MM.1S (cell line): Measurements from ENCODE around the gene MYRIP.
"Not testable (repeated sequence)": the region's sequence is repeated elsewhere in the genome, so short reads cannot be mapped to it uniquely, and the experiment has no call there.

ENCODE experiments used
- EZH2 ChIP-seq: fragments of 300-600 bp; sonication (generic); optimal IDR thresholded peaks from 2 replicates; pipeline ENCODE3; 2017; ENCODE audit warnings: low read depth, mild to moderate bottlenecking, antibody characterized with exemption, low read length, mixed read lengths
- TF ChIP-seq, protein P1 (sequence below): fragments of 300-600 bp; sonication (generic); IDR thresholded peaks from 2 replicates; pipeline ENCODE4 v1.5.1; 2016; ENCODE audit warnings: antibody characterized with exemption, low read length, mixed read lengths

DNA sequence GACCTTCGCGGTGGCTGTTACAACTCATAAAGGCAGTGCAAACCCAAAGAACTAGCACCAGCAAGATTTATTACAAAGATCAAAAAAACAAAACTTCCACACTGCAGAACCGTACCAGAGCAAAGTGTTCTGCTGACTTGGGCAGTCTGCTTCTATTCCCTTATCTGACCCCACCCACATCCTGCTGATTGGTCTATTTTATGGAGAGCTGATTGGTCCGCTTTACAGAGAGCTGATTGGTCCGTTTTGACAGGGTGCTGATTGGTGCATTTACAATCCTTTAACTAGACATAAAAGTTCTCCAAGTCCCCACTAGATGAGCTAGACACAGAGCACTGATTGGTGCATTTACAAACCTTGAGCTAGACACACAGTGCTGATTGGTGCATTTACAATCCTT lies 31.2 kb upstream of the MYRIP start:
- TF ChIP-seq, protein P1, sequence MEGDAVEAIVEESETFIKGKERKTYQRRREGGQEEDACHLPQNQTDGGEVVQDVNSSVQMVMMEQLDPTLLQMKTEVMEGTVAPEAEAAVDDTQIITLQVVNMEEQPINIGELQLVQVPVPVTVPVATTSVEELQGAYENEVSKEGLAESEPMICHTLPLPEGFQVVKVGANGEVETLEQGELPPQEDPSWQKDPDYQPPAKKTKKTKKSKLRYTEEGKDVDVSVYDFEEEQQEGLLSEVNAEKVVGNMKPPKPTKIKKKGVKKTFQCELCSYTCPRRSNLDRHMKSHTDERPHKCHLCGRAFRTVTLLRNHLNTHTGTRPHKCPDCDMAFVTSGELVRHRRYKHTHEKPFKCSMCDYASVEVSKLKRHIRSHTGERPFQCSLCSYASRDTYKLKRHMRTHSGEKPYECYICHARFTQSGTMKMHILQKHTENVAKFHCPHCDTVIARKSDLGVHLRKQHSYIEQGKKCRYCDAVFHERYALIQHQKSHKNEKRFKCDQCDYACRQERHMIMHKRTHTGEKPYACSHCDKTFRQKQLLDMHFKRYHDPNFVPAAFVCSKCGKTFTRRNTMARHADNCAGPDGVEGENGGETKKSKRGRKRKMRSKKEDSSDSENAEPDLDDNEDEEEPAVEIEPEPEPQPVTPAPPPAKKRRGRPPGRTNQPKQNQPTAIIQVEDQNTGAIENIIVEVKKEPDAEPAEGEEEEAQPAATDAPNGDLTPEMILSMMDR: not testable (repeated sequence)
- TF ChIP-seq EZH2: not testable (repeated sequence)
